ENCODE measurements around the gene OGT. TPM values are rescaled to one million over a fixed set of nuclear protein-coding genes. Genes with fewer than 3 reads are reported as not detected.
"Not testable (repeated sequence)": the region's sequence is repeated elsewhere in the genome, so short reads cannot be mapped to it uniquely, and the experiment has no call there.

Gene OGT
- total RNA-seq, 1 experiment from 2014 or later, result 36.4 TPM

DNA sequence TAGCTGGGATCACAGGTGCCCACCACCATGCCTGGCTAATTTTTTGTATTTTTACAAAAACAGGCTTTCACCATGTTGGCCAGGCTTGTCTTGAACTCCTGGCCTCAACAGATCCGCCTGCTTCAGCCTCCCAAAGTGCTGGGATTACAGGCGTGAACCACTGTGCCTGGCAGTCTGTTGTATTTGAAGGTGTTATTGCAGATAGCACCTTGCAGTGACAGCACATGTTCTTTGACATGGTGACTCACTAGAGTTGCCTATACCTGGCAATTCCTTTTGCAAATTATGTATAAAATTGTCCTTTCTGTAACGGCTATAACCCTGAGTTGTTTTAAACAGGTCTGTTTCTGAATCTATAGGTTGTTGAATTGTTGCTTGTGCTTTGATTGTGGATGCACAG lies 7.9 kb downstream of the OGT start:
- DNase-seq (ENCODE audit: low spot score), result no peak

DNA sequence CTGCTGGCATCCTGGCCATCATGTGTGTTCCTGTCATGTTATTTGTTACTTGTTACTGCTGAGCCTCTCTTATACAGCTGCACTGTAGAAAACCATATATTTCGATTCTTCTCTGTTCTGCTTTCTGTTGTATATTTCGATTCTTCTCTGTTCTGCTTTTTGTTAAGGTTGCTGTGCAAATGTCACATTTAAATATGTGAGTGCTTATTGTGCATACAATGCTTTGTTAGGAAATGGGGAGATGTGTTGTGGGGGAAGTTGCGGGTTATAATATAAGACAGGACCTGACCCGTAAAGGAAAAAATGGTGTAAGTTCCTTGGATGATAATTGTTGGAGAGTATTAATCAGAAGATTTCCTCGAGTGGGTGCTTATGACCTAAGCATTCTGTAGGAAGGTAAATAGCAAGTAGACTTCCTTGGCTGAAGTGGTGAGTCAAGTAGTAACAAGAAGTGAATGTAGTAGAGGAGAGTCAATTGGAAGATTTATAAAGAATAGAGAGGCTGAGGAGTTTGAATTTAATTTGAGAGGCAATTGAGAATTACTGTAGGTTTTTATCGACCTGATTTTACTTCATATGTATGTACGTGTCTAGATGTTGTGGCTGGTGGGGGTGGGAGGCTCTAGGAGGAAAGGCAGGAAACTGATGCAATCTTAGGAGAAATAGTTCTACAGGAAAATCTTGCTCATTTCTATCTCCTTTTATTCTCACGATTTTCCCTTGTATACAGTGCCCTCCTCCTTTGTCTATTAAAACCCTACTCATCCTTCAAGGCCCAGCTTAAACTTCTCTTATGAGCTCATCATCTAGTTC lies 8.5 kb downstream of the OGT start:
- no peak for DNase-seq (ENCODE audit: low spot score)

DNA sequence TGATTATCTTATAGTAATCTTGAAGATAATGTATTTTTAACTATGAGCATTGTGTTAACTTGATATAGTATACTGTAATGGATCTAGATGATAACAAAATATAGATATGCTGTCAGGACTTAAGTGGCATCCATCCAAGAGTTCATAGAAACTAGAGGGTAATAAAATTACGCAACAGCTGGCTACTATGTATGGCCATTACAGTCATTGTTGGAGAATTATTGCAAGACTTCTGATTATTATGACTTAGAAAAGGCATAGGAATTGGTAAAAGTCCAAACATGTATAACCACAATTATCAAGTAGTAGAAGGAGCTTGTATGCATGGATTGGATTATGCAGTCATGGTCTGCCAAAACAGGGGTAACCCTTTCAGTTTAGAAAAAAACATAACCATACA lies 9.5 kb downstream of the OGT start:
- DNase-seq (ENCODE audit: low spot score), result no peak

GRCh38 chrX:71542825-71543224 lies 9.9 kb downstream of the OGT start:
- no peak for DNase-seq (ENCODE audit: low spot score)

GRCh38 chrX:71543316-71543715 lies 10.4 kb downstream of the OGT start:
- DNase-seq (ENCODE audit: low spot score), result no peak

- no peak for DNase-seq (ENCODE audit: low spot score)
Observed at GRCh38 chrX:71545364-71545763, 12.5 kb downstream of the OGT start.

DNA sequence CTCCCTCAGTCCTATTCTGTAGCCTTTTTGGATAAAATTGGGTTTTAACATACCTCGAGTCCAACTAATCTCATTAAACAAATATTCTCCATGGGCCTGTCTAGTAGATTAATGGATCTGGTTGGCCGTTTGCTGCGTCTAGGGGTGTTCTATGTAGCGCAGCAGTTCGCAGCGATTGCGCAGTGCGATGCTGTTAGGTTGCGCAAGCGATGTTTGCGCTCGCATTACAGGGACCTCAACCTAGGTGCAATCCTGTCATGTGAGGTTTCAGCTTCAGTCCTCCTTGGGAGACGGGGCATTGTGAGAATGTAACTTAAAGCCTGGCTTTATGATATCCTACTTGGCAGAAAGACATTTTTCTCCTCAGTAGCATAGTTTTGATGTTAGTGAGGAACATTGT lies 14.0 kb downstream of the OGT start:
- no peak for DNase-seq (ENCODE audit: low spot score)

GRCh38 chrX:71547339-71547738 lies 14.4 kb downstream of the OGT start:
- DNase-seq (ENCODE audit: low spot score), result no peak

GRCh38 chrX:71549986-71550385 lies 17.1 kb downstream of the OGT start:
- no peak for DNase-seq (ENCODE audit: low spot score)

GRCh38 chrX:71550578-71550977 lies 17.7 kb downstream of the OGT start:
- DNase-seq (ENCODE audit: low spot score), result no peak

- DNase-seq (ENCODE audit: low spot score), result no peak
Observed at GRCh38 chrX:71556036-71556435, 23.1 kb downstream of the OGT start.

- no peak for DNase-seq (ENCODE audit: low spot score)
Observed at GRCh38 chrX:71558920-71559319, 26.0 kb downstream of the OGT start.

- DNase-seq (ENCODE audit: low spot score), result not testable (repeated sequence)
Observed at GRCh38 chrX:71559773-71560172, 26.9 kb downstream of the OGT start.

- no peak for DNase-seq (ENCODE audit: low spot score)
Observed at GRCh38 chrX:71563921-71564320, 31.0 kb downstream of the OGT start.

- DNase-seq (ENCODE audit: low spot score), result no peak
Observed at GRCh38 chrX:71565474-71566041, 32.7 kb downstream of the OGT start.

DNA sequence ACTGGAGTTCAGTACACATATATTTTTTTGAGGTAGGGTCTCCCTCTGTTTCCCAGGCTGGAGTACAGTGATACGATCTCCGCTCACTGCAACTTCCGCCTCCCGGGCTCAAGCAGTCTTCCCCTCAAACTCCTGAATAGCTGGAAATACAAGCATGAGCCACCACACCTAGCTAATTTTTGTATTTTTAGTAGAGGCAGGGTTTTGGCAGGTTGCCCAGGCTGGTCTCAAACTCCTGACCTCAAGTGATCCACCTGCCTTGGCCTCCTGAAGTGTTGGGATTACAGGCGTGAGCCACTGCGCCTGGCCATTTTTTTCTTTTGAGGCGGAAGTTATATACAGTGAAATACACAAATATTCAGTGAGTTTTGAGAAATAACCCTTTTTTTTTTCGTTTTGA lies 38.5 kb downstream of the OGT start:
- DNase-seq (ENCODE audit: low spot score), result not testable (repeated sequence)

DNA sequence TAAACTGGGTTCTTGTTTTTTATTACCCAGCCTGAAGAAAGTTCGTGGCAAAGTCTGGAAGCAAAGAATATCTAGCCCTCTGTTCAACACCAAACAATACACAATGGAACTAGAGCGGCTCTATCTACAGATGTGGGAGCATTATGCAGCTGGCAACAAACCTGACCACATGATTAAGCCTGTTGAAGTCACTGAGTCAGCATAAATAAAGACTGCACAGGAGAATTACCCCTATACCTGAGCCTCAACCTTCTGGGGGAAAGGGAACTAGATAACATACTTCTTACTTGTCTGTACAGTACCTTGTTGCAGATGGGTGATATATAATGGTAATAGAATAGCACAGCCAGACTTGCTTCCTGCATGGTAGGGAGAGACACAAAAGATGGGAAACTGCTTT lies 40.7 kb downstream of the OGT start:
- DNase-seq (ENCODE audit: low spot score), result no peak

DNA sequence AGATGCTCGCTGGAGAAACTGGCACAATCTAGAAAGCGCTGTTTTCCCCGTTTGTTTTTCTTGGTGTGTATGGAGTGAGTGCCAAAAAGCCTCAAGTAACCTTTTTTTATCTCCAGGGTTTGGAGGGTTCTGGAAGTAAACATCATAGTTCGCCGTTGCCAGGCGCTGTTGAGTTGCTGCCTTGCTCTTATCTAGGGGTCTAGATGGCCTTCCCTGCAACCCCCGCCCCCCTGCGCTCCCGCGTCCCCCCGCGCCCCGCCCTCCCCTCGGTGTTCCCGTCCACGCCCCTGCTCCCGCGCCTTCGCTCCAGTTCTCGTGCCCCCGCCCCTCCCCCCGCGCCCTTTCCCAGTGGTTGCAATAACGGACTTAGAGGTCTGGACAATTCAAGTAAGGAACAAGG lies 44.8 kb downstream of the OGT start:
- DNase-seq (ENCODE audit: low spot score), result no peak

GRCh38 chrX:71578253-71579135 lies 45.6 kb downstream of the OGT start, which contains the start of gene GCNA:
Gene GCNA (plus strand): TSS chrX:71578437. CDS start chrX:71580822, 2,385 bp downstream.
- no peak for DNase-seq (ENCODE audit: low spot score)

DNA sequence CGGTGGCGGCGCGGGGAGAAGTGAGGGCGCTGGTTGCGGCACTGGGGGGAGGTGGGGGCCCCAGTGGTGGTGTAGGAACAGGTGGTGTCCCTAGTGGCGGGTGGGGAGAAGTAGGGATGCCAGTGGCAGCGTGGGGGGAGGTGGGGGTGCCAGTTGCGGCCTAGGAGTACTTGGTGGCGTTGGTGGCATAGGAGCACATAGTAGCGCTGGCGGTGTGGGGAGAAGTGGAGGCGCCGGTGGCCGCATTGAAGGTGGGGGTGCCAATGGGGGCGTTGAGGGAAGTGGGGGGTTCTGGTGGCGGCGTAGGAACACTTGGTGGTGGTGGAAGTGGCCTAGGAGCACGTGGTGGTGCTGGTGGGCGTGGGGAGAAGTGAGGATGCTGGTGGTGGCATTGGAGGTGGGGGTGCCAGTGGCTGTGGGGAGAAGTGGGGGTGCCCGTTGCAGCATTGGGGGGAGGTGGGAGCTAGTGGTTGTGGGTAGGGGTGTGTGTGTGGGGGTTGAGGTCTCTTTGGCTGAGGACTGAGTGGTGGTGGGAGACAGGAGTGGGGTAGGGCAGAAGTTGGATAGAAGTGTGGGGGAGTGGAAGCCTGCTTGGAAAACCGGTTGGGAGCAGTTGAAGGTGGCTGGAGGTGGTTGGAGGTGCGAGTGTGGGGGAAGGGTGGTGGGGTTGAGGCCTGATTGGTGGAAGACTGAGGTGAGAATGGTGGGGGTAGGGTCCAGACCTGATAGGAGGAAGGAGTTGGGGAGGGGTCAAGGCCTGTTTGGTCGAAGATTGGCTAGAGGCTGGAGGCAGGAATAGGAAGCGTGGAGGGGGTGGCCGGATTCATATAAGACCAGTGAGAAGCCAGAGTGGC lies 46.5 kb downstream of the OGT start:
- DNase-seq (ENCODE audit: low spot score), result no peak

- no peak for DNase-seq (ENCODE audit: low spot score)
Observed at GRCh38 chrX:71579990-71580380, 47.1 kb downstream of the OGT start.

GRCh38 chrX:71581210-71581609 lies 48.3 kb downstream of the OGT start:
- DNase-seq (ENCODE audit: low spot score), result no peak
